Stimulated activated CD4-positive, alpha-beta T cell treated with anti-CD3 and anti-CD28 coated beads, Interleukin-1b, Interleukin-23, amount 100 ng/mL, for 48 hours (primary cell): ENCODE data around the gene CD58.

Experiments
- DNase-seq: peaks from one replicate; pipeline ENCODE4 v3.0.0-alpha.2; 2020

Gene CD58

GRCh38 chr1:116489231-116489697, 81.6 kb downstream of the CD58 start:
- no peak for DNase-seq

- no peak for DNase-seq
These were observed 82.8 kb downstream of the CD58 start for GRCh38 chr1:116488071-116488470.

GRCh38 chr1:116487583-116487982, 83.2 kb downstream of the CD58 start:
- DNase-seq = no peak

- no peak for DNase-seq
These were observed 83.8 kb downstream of the CD58 start for GRCh38 chr1:116487031-116487430.

GRCh38 chr1:116486424-116486823, 84.4 kb downstream of the CD58 start:
- no peak for DNase-seq

GRCh38 chr1:116485976-116486375, 84.8 kb downstream of the CD58 start:
- no peak for DNase-seq

- DNase-seq = peak; percentile 85
These were observed 85.6 kb downstream of the CD58 start for GRCh38 chr1:116485071-116485735.

- no peak for DNase-seq
These were observed 87.1 kb downstream of the CD58 start for GRCh38 chr1:116483481-116484309.

- no peak for DNase-seq
These were observed 88.3 kb downstream of the CD58 start for GRCh38 chr1:116482490-116482889.

- no peak for DNase-seq
These were observed 88.9 kb downstream of the CD58 start for GRCh38 chr1:116481934-116482333.

GRCh38 chr1:116478621-116479020, 92.2 kb downstream of the CD58 start:
- no peak for DNase-seq

GRCh38 chr1:116477429-116477828, 93.4 kb downstream of the CD58 start:
- no peak for DNase-seq

- no peak for DNase-seq
These were observed 94.5 kb downstream of the CD58 start for GRCh38 chr1:116476321-116476720.

GRCh38 chr1:116475850-116476218, 95.0 kb downstream of the CD58 start:
- no peak for DNase-seq

- no peak for DNase-seq
These were observed 95.6 kb downstream of the CD58 start for GRCh38 chr1:116474921-116475849.

- no peak for DNase-seq
These were observed 98.3 kb downstream of the CD58 start for GRCh38 chr1:116472431-116472961.

- no peak for DNase-seq
These were observed 99.6 kb downstream of the CD58 start for GRCh38 chr1:116471241-116471640.

- no peak for DNase-seq
These were observed 100.2 kb downstream of the CD58 start for GRCh38 chr1:116470671-116471070.

- DNase-seq = no peak
These were observed 103.8 kb downstream of the CD58 start for GRCh38 chr1:116466810-116467557.

GRCh38 chr1:116465845-116466685, 104.8 kb downstream of the CD58 start:
- DNase-seq = no peak

GRCh38 chr1:116465477-116465844, 105.4 kb downstream of the CD58 start:
- no peak for DNase-seq
